ENCODE measurements around the gene DOK6.

DNA sequence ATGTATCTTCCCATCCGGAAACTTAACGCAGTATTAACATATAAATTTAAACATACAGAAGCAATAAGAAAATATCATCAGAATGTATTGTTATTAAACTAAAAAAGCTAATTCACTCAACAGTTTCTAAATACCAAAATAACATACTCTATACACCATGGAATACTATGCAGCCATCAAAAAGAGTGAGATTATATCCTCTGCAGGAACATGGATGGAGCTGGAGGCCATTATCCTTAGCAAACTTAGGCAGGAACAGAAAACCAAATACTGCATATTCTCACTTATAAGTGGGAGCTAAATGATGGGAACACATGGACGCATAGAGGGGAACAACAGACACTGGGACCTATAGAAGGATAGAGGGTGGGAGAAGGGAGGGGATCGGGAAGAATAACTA is 419.9 kb downstream of the DOK6 start:
- TF ChIP-seq, protein P1, sequence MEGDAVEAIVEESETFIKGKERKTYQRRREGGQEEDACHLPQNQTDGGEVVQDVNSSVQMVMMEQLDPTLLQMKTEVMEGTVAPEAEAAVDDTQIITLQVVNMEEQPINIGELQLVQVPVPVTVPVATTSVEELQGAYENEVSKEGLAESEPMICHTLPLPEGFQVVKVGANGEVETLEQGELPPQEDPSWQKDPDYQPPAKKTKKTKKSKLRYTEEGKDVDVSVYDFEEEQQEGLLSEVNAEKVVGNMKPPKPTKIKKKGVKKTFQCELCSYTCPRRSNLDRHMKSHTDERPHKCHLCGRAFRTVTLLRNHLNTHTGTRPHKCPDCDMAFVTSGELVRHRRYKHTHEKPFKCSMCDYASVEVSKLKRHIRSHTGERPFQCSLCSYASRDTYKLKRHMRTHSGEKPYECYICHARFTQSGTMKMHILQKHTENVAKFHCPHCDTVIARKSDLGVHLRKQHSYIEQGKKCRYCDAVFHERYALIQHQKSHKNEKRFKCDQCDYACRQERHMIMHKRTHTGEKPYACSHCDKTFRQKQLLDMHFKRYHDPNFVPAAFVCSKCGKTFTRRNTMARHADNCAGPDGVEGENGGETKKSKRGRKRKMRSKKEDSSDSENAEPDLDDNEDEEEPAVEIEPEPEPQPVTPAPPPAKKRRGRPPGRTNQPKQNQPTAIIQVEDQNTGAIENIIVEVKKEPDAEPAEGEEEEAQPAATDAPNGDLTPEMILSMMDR (IDR thresholded peaks at IDR 0.05) = no peak
- no peak for TF ChIP-seq EZH2 (IDR thresholded peaks at IDR 0.05)
- TF ChIP-seq EZH2phosphoT487 (IDR thresholded peaks at IDR 0.05) = no peak
